NCI-H526 (cell line): ENCODE results near the gene TBCC.
"Not testable (repeated sequence)": the region's sequence is repeated elsewhere in the genome, so short reads cannot be mapped to it uniquely, and the experiment has no call there.

Experiments
- DNase-seq, 2 experiments: peaks; one replicate each; lab custom pipeline; 2025; lab: John Stamatoyannopoulos, UW

The TBCC gene, protein sequence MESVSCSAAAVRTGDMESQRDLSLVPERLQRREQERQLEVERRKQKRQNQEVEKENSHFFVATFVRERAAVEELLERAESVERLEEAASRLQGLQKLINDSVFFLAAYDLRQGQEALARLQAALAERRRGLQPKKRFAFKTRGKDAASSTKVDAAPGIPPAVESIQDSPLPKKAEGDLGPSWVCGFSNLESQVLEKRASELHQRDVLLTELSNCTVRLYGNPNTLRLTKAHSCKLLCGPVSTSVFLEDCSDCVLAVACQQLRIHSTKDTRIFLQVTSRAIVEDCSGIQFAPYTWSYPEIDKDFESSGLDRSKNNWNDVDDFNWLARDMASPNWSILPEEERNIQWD

DNA sequence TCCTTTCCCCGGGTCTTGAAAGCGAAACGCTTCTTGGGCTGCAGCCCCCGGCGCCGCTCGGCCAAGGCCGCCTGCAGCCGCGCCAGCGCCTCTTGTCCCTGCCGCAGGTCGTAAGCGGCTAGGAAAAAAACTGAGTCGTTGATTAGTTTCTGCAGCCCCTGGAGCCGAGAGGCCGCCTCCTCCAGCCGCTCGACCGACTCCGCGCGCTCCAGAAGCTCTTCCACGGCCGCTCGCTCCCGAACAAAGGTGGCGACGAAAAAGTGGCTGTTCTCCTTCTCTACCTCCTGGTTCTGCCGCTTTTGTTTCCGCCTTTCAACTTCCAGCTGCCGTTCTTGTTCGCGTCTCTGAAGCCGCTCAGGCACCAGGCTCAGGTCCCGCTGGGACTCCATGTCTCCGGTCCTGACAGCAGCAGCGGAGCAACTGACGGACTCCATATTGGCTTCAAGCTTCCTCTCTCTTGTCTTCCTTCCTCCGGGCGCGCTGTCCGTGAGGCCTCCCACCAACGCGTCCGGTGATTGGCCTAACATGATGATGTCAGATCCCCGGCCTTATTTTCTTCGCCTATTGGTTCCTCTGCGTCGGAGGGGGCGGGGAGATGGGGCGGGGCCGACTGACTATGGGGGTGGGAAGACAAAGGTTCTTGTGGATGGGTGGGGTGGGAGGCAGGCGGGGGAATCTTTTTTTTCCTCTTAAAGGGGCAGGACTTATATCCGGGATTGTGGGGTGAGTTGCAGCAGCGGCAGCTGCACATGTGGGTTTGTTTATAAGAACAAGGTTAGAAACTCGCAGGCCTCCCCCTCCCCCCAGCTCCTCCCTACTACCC lies at the start of gene TBCC:
Gene TBCC (minus strand): TSS at position 464 of the 823 bp plus-strand sequence. CDS start 30 bp downstream, at position 434.
- DNase-seq: peak; percentile 98

DNA sequence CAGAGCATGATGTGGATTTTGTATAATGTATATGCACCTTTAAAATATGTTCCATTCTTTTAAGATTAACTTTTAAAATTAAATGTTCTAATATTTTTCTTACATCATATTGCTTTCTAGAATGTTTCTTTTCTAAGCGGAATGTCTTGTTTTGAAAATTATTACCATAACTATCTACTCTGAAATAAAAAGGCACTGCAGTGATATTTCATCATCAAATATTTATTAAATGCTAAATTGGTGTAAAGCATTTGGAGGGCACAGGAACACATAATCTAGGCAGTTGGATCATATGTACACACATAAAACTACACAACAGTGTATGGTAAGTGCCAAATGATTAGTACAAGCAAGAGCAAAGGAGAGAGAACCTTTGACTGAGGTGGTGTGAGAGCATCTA lies 49.7 kb upstream of the TBCC start:
- DNase-seq: no peak

DNA sequence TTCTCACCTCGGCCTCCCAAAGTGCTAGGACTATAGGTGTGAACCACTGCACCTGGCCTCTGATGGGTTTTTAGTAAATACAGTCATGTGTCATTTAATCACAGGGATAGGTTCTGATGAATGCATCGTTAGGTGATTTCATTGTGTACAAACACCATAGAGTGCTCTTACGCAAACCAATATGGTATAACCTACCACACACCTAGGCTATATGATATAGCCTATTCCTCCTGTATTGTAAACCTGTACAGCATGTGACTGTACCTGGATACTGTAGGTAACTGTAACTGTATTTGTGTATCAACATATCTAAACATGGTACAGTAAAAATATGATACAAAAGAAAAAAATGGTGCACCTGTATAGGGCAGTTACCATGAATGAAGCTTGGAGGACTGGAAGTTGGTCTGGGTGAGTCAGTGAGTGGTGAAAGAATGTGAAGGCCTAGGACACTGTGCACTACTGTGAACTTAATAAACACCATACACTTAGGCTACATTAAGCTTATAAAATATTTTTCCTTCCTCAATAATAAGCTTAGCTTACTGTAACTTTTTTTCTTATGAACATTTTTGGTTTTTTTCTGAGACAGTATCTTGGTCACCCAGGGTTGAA lies 45.9 kb upstream of the TBCC start:
- DNase-seq: no peak

DNA sequence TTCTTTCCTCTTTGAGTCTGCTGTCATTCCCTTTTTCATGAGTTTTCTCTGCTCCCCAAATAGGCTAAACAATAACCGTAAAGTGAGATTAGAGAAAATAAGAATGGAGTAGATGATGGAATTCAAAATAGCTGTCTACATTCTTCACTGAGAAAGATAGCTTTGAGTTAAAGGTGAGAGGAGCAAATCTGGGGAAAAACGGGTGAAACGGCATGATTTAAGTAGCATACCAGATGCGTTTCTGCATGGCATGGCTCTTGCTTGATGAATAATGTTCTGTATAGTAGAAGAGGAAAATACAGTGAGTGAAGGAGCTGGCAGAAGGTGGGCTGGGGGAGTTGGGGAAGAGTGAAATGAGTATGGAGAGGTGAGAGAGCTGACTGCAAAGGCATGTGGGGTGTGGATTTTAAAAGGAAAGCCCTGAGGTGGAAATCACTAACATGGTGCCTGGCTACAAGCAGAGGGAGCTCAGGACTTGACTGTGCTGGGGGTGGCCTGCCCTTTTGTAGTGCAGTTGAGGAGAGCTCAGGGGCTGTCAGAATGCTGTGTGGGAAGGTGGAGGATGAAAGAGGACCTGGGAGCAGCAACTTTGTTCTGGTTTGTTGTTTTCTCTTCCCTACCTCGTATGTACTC lies 44.8 kb upstream of the TBCC start:
- no peak for DNase-seq

DNA sequence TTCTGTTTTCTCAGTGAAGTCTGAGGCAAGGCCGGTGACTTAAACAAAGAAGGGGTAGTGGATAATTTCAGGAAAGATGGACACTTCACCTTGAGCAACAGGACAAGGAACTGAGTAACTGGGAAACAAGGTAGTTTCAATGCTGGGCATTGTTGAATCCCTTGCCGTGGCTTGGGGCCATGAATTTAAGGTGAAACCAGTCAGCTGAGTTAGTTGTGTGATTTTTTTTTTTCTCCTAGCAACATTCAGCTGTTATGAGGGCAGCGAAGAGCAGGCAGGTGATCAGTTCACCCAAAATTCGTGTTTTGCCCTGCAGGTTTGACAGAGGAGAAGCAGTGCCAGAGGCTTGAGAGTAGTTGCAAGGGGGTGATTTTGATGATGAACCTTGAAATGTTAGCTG lies 42.8 kb upstream of the TBCC start:
- no peak for DNase-seq

GRCh38 chr6:42787063-42787472 lies 41.2 kb upstream of the TBCC start:
- DNase-seq: peak in 1 of 2 experiments; percentile 9

- no peak for DNase-seq
Measured at GRCh38 chr6:42786525-42786985, 40.7 kb upstream of the TBCC start.

GRCh38 chr6:42784717-42785498 lies 39.0 kb upstream of the TBCC start:
- no peak for DNase-seq

DNA sequence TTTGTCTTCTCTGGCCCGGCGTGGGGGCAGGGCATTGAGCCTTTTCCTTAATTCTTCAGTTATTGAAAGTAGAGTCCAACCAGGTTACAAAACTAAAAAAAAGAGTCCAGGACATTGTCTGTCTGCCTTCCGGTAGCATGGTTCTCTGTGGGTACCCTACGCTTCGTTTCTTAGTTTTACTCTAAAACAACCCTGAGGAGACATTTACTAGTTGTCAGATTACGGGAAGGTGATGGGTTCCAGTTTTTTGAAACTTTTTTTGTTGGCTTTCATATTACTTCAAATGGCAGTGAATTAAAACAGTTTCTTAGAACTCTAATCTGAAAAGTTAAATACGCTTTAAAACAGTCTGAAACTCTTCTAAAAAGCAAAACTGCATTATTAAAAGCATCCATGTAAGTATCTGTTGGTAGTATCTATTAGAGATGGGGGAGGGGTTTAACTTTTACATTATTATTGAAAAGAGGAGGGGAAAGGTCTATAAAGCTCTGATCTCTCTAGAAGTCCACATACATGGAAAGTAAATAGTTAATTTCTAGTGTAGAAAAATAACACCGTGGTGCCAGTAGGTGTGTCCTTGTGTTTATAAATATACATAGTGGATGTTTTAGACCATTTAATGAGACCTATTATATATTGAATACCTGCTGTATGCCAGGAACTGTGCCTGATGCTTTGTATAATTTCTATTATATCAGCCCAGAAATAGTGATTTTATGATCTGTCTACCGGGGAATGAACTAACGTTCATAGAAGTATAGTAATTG lies 38.2 kb upstream of the TBCC start:
- DNase-seq: peak; percentile 23 to 26

DNA sequence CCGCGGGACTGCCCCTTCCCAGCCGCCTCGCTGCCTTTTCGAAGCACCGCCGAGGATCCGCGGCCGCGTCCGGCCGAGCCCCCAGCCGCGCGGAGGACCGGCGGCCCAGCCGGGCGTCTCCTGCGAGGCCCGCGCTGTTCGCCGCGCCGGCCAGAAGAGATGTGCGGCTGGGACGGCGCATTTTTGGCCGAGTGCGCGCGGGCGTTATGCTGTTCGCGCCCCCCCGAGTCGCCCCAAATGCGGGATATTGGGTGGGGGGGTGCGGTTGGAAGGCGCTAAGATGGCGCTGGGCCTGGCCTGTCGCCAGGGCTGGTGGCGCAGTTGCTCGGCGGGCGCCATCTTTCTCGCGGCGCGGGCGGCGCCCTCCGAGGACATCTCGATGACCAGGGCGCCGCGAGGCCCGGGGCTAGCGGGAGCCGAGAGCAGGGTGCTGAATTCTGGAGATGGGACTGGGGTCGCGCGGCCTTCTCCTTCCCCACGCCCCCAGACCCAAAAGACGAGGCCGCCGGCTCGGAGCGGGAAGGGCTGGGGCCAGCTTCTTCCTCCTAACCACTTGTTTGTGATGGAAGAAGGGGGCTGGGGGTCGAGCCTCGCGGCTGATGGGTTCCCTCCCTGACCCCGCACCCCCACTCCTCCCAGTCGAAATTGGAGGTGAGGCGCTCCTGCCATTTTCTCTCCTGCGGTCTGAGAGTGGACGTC lies 37.4 kb upstream of the TBCC start:
- peak in 1 of 2 experiments; percentile 64 for DNase-seq

GRCh38 chr6:42782689-42783176 lies 36.8 kb upstream of the TBCC start:
- DNase-seq: peak; percentile 68 to 76

DNA sequence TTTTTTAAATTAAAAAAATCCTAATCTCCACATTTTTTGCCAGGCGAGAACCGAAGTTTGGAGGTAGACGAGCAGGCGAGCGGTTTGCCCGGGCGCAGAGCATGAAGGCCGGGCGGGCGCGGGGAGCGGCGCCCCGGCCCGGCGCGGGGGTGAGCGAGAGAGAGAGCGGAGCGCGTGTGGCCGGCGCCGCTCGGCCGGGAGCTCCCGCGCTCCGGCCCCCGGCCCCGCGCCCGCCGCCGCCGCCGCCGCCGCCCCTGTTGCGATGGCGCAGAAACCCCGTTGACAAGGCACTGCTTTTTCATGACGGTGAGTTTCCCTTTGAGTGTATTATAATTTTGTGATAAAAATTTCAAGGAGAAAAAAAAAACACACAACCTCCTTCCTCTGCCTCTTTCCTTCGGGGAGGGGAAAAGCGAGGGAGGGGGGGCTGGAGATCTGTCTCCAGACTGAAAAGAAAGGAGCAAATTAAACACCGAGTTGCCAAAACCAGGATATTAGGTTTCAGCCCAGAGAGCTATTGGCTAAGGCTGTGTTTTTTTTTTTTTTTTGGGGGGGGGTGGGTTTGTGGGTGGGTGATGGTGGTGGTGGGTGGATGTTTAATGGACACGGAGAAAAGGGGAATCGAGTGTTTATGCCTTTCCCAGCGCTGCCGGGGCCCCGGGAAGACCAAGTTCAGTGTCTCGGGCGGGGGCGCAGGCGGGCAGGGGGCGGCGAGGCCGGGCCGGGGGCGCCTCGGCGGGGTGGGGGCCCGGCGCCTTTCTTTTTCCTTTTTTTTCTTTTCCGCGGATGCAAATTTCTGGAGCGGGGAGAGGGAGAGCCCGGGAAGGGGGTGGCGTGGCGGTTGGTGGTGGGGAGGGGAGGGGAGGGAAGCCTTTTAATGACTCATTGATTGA lies 36.1 kb upstream of the TBCC start, which contains the start of gene BICRAL:
Gene BICRAL (plus strand): TSS at position 257 of the 893 bp plus-strand sequence. CDS start 39,971 bp downstream, outside the sequence.
- peak; percentile 66 to 76 for DNase-seq

DNA sequence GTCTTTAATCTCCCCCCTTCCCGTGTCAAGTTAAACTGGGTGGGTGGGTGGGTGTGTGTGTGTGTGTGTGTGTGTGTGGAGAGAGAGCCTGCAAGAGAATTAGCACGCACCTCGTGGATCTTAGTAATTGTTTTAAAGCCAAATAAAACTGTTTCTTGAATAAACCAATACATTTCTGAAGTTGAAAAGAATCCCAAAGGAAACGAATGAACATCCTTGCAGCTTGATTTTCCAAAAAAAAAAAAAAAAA lies 35.6 kb upstream of the TBCC start:
- no peak for DNase-seq

GRCh38 chr6:42779521-42779920 lies 33.6 kb upstream of the TBCC start:
- DNase-seq: no peak

GRCh38 chr6:42778122-42778521 lies 32.2 kb upstream of the TBCC start:
- no peak for DNase-seq

GRCh38 chr6:42777126-42777822 lies 31.4 kb upstream of the TBCC start:
- no peak for DNase-seq

- not testable (repeated sequence) for DNase-seq
Measured at GRCh38 chr6:42774821-42775487, 29.1 kb upstream of the TBCC start.

- no peak for DNase-seq
Measured at GRCh38 chr6:42774201-42774600, 28.3 kb upstream of the TBCC start.
